Peyer's patch (tissue), 4 donors: ENCODE data around the gene AP1B1. TPM values are rescaled to one million over a fixed set of nuclear protein-coding genes. Genes with fewer than 3 reads are reported as not detected.

Experiments
- DNase-seq, 3 donors: peaks; one replicate each; pipeline ENCODE4 v3.0.0-alpha.2; 2017 to 2019
- H3K27ac ChIP-seq, 4 donors: fragments of 200-600 bp; sonication (generic); one replicate each; pipeline ENCODE4 v1.5.1; 2016 to 2019
- H3K27me3 ChIP-seq, 2 donors: fragments of 200-600 bp; sonication (generic); one replicate each; pipeline ENCODE4 v1.5.1; 2019
- H3K36me3 ChIP-seq, 3 donors: fragments of 200-600 bp; sonication (generic); one replicate each; pipeline ENCODE4 v1.5.1; 2016 to 2019
- H3K4me1 ChIP-seq, 4 donors: fragments of 200-600 bp; sonication (generic); one replicate each; pipeline ENCODE4 v1.5.1; 2016 to 2019
- H3K4me3 ChIP-seq, 4 donors: fragments of 200-600 bp; sonication (generic); 1 replicate in 3 of 4; 2 replicates in 1 of 4; pipeline ENCODE4 v1.5.1; 2016 to 2019; ENCODE audit warnings: mild to moderate bottlenecking in 1 of 4
- H3K9me3 ChIP-seq, 4 donors: fragments of 200-600 bp; sonication (generic); one replicate each; pipeline ENCODE4 v1.5.1; 2016 to 2019; ENCODE audit warnings: mild to moderate bottlenecking in 1 of 4
- CTCF ChIP-seq, 6 experiments: fragments of 450-650 bp in 4 of 6; fragments of 200-600 bp in 2 of 6; sonication (generic) in 1 of 6; IDR thresholded peaks; one replicate each; pipeline ENCODE4 v1.5.1; 2017 to 2019; ENCODE audit warnings: antibody characterized with exemption in 6 of 6, mild to moderate bottlenecking in 3 of 6, moderate library complexity in 1 of 6
- POLR2A ChIP-seq, 2 donors: fragments of 450-650 bp; IDR thresholded peaks; one replicate each; pipeline ENCODE4 v1.5.1; 2017; ENCODE audit warnings: antibody characterized with exemption in 2 of 2, mild to moderate bottlenecking in 2 of 2, moderate library complexity in 2 of 2
- total RNA-seq, 4 donors: library from RNA; depleted of rRNA; stranded (reverse); fragments of >200 nt; gene quantifications; one replicate each; pipeline ENCODE4 v1.1.0, GENCODE V29; 2016

Gene AP1B1
- total RNA-seq, 4 donors from 2014 or later, result 109 to 135 (median 124) TPM

- peaks cover 0 to 19% of the 10 kb centered on the region in 2 donors for H3K27me3 ChIP-seq
Observed at GRCh38 chr22:29313576-29314466, 74.5 kb downstream of the AP1B1 start.

GRCh38 chr22:29313126-29313575 is 75.2 kb downstream of the AP1B1 start:
- H3K27ac ChIP-seq, result no peak overlapping the region
- H3K36me3 ChIP-seq, result no peaks in the 10 kb centered on the region
- no peaks in the 10 kb centered on the region for H3K9me3 ChIP-seq
- H3K27me3 ChIP-seq, result peaks cover 0 to 19% of the 10 kb centered on the region in 2 donors
- TF ChIP-seq CTCF (IDR thresholded peaks at IDR 0.05) (peak in 5 of 6 experiments; percentile 34 to 95 (median 83)), POLR2A (IDR thresholded peaks at IDR 0.05) (no peak)
- H3K4me1 ChIP-seq, result peaks cover 16 to 74% (median 27%) of the 10 kb centered on the region in 4 donors
- DNase-seq, result peak in 1 of 3 donors; percentile 74
- no peak overlapping the region for H3K4me3 ChIP-seq

More at GRCh38 chr22:29313576-29314466, 74.5 kb downstream of the AP1B1 start:
- H3K27ac ChIP-seq, result no peak overlapping the region
- DNase-seq, result peak in 2 of 3 donors; percentile 61 to 68
- H3K4me1 ChIP-seq, result peaks cover 16 to 67% (median 27%) of the 10 kb centered on the region in 4 donors
- TF ChIP-seq CTCF (IDR thresholded peaks at IDR 0.05), result no peak
- TF ChIP-seq POLR2A (IDR thresholded peaks at IDR 0.05), result no peak
- no peaks in the 10 kb centered on the region for H3K9me3 ChIP-seq
- H3K4me3 ChIP-seq, result peak overlapping the region in 1 of 4 donors; percentile 44
- H3K36me3 ChIP-seq, result no peaks in the 10 kb centered on the region

- DNase-seq, result no peak
- peaks cover 0 to 19% of the 10 kb centered on the region in 2 donors for H3K27me3 ChIP-seq
- no peaks in the 10 kb centered on the region for H3K36me3 ChIP-seq
- H3K9me3 ChIP-seq, result no peaks in the 10 kb centered on the region
- peak overlapping the region in 1 of 4 donors; percentile 73 for H3K27ac ChIP-seq
- H3K4me1 ChIP-seq, result peaks cover 16 to 80% (median 28%) of the 10 kb centered on the region in 4 donors
- H3K4me3 ChIP-seq, result no peak overlapping the region
- TF ChIP-seq CTCF (IDR thresholded peaks at IDR 0.05) (no peak), POLR2A (IDR thresholded peaks at IDR 0.05) (no peak)
Observed at GRCh38 chr22:29312218-29313125, 75.9 kb downstream of the AP1B1 start.

GRCh38 chr22:29311464-29312217 is 76.7 kb downstream of the AP1B1 start:
- H3K4me3 ChIP-seq, result peak overlapping the region in 2 of 4 donors; percentile 15 to 27
- H3K27me3 ChIP-seq, result peaks cover 0 to 19% of the 10 kb centered on the region in 2 donors
- TF ChIP-seq CTCF (IDR thresholded peaks at IDR 0.05) (no peak), POLR2A (IDR thresholded peaks at IDR 0.05) (no peak)
- H3K4me1 ChIP-seq, result peaks cover 16 to 80% (median 33%) of the 10 kb centered on the region in 4 donors
- peak overlapping the region; percentile 32 to 77 (median 64) for H3K27ac ChIP-seq
- H3K9me3 ChIP-seq, result no peaks in the 10 kb centered on the region
- peak in 2 of 3 donors; percentile 47 to 59 for DNase-seq
- no peaks in the 10 kb centered on the region for H3K36me3 ChIP-seq
